HG03460 (cell line): Measurements from ENCODE around the gene XKRX.
A peak's percentile ranks its signal among the peaks of the same experiment; 100 is the strongest.

Source experiments
- ATAC-seq: cut with Tn5 transposase; IDR thresholded peaks from one replicate; pipeline ENCODE4 v1.9.1; 2021; ENCODE audit not compliant: unreplicated experiment

XKRX gene

GRCh38 chrX:100928660-100929613 lies at the start of gene XKRX:
Gene XKRX, minus strand, starts transcription at chrX:100928917. Its CDS starts 613 bp downstream, at chrX:100928304.
- peak; percentile 66 for ATAC-seq

- no peak for ATAC-seq
These were observed 47.5 kb upstream of the XKRX start for GRCh38 chrX:100976211-100976610.

- no peak for ATAC-seq
These were observed 46.5 kb upstream of the XKRX start for GRCh38 chrX:100975212-100975611.

GRCh38 chrX:100973411-100973810 lies 44.7 kb upstream of the XKRX start:
- ATAC-seq, result no peak

- ATAC-seq, result no peak
These were observed 41.2 kb upstream of the XKRX start for GRCh38 chrX:100969936-100970335.

- no peak for ATAC-seq
These were observed 40.7 kb upstream of the XKRX start, which contains the start of gene ARL13A for GRCh38 chrX:100969408-100969807. Gene ARL13A, plus strand, starts transcription at chrX:100969708. Its CDS starts 3,982 bp downstream, at chrX:100973690.

- ATAC-seq, result no peak
These were observed 35.6 kb upstream of the XKRX start for GRCh38 chrX:100964362-100964761.

- ATAC-seq, result no peak
These were observed 34.1 kb upstream of the XKRX start for GRCh38 chrX:100962811-100963210.

GRCh38 chrX:100948557-100948956 lies 19.8 kb upstream of the XKRX start:
- ATAC-seq, result no peak

- no peak for ATAC-seq
These were observed 17.7 kb upstream of the XKRX start for GRCh38 chrX:100946299-100946927.

- ATAC-seq, result no peak
These were observed 15.9 kb upstream of the XKRX start for GRCh38 chrX:100944601-100945000.

- no peak for ATAC-seq
These were observed 10.6 kb upstream of the XKRX start for GRCh38 chrX:100939333-100939732.

- no peak for ATAC-seq
These were observed 7.0 kb upstream of the XKRX start for GRCh38 chrX:100935767-100936166.

- peak; percentile 11 for ATAC-seq
These were observed 3.2 kb upstream of the XKRX start for GRCh38 chrX:100931925-100932285.

GRCh38 chrX:100931218-100931924 lies 2.7 kb upstream of the XKRX start:
- peak; percentile 63 for ATAC-seq

GRCh38 chrX:100926453-100926852 lies 2.3 kb downstream of the XKRX start:
- no peak for ATAC-seq

GRCh38 chrX:100924375-100924774 lies 4.3 kb downstream of the XKRX start:
- no peak for ATAC-seq

GRCh38 chrX:100915562-100915961 lies 13.2 kb downstream of the XKRX start:
- no peak for ATAC-seq

GRCh38 chrX:100913111-100913510 lies 15.6 kb downstream of the XKRX start:
- ATAC-seq, result no peak

- no peak for ATAC-seq
These were observed 17.0 kb downstream of the XKRX start for GRCh38 chrX:100911731-100912130.

GRCh38 chrX:100905620-100906019 lies 23.1 kb downstream of the XKRX start:
- ATAC-seq, result no peak

- ATAC-seq, result no peak
These were observed 24.3 kb downstream of the XKRX start for GRCh38 chrX:100904433-100904832.
